ENCODE measurements around the gene MRPS9.
A peak's percentile ranks its signal among the peaks of the same experiment; 100 is the strongest.

MRPS9 gene

DNA sequence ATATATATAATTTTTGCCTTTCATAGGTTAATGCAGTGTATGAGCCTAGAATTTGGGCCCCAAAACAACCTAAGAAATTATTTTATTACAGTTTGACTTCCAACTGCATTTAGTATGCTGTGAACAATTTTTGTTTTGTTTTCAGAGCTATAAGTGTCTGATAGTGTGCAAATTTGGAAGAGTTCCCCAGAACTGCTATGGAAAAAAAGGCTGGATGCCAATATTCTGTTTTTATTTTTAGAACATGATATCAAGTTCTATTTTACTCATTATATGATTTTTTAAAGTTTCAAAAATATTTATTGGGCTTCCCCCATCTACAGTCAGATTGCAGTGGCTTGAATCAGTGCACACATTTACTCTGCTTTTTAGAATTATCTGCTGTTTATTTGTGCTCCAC lies 42.6 kb downstream of the MRPS9 start:
- DNase-seq = no peak

GRCh38 chr2:105081006-105081601 lies 43.2 kb downstream of the MRPS9 start:
- DNase-seq = no peak

GRCh38 chr2:105082107-105082506 lies 44.2 kb downstream of the MRPS9 start:
- DNase-seq = no peak

DNA sequence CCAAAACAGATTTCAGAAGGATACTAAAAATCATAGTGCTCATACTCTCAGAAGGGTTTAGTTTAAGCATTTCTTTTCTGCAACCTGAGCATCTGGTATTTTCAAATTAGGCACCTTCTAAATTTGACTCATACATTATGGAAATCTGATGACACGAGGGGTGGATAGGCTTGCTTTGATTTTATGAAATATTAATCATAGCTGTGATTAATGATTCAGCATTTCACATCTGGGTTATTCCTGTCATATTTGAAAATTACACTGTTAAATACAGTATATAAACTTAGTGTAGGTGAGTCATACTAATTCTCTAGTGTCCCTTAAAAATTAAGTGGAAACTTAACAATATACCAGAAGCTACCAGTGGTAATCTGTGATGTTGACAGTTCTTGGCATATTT lies 47.7 kb downstream of the MRPS9 start:
- DNase-seq = no peak

DNA sequence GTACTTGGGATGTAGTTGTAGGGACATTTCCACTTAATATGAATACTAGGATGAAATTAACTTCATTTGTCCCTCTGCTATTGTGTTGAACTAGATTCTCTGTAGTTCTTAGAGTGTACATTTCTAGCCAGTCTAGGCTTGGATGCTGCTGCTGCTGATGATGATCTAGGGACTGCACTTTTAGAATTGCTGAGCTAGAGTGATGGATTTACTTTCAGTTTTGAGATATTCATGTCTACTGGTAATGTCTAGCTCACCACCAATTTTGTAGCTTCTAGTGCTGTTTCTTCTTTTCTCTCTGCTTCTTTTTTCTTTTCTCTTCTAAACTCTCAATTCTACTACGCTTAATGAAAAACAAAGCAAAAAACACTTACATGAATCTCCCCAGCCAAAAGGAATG lies 49.4 kb downstream of the MRPS9 start:
- DNase-seq = no peak

DNA sequence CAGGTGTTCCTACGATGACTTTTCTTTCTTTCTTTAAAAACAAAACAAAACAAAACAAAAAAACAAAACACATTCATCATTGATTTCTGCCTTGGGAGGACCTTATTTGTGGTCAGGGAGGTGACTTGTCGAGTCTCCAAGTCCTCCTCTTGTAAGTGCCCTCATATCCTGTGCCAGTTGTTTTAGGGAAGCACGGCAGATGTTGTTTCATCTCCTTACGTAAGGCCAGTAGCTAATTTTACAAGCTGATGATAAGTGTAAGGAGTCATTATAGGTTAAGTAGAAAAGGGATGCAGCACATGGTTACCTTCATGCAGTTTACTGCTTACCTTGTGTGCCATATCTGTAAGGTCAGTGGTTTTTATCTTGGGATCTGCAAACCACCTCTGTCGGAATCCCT lies 52.2 kb downstream of the MRPS9 start:
- DNase-seq = no peak

DNA sequence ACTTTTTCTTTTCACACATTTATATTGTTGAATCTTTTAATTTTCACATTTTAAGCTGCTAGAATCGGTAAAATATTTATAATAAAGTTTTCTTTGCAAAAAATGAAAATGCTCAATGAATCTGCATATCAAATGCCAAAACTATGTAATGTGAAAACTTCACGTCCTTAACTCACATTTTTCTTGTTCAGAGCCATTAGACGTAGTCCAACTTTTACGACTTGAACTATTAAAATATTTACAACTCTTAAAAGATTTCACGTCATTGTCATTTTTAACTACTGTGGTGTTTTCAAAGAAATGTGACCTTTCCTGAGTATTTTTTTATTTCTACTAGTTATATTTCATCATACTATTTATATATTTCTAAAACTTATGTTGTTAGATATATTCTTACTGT lies 54.9 kb downstream of the MRPS9 start:
- DNase-seq = no peak

DNA sequence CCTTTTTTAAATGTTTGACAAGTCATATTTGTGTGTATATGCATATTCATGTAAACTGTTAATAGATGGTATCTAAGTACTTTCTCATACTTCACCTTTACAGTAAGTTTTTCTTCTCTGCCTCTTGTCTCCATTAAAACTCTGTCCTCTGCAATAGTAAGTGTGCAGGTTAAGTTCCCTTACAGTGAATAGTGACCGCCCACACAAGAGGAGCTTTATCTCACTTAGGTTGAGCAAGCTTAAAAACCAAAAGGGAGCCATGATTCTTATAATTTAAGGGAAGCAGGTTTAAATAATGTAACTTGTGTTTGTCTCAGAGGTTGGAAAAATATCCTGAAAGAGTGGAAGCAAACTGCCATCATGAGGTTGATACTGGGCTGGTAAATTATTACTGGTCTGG lies 61.3 kb downstream of the MRPS9 start:
- DNase-seq = no peak

- DNase-seq = no peak
Observed at GRCh38 chr2:105100046-105100840, 62.4 kb downstream of the MRPS9 start.

DNA sequence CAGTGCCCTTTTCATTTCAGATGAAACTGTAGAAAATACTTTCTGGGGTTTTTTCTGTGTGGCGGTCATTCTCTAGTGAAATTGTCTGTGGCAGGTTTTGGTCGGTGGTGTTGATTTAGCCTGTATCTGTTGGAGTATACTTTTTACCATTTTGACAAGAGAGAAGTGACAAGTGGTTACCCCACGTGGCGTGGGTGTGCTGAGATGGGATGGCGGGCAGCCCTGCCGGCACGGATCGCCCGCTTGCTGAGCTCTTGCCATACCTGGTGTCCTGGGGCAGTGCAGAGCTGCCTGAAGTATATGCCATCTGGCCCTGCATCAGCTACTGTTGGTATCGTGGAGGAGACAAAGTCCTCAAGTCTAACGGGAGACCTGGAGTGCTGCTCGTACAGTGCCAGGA lies 64.1 kb downstream of the MRPS9 start:
- DNase-seq = no peak

GRCh38 chr2:105102963-105103421 lies 65.1 kb downstream of the MRPS9 start:
- no peak for DNase-seq

- no peak for DNase-seq
Observed at GRCh38 chr2:105103481-105103880, 65.6 kb downstream of the MRPS9 start.

- DNase-seq = no peak
Observed at GRCh38 chr2:105104208-105104731, 66.4 kb downstream of the MRPS9 start.

- no peak for DNase-seq
Observed at GRCh38 chr2:105110295-105110829, 72.5 kb downstream of the MRPS9 start.

DNA sequence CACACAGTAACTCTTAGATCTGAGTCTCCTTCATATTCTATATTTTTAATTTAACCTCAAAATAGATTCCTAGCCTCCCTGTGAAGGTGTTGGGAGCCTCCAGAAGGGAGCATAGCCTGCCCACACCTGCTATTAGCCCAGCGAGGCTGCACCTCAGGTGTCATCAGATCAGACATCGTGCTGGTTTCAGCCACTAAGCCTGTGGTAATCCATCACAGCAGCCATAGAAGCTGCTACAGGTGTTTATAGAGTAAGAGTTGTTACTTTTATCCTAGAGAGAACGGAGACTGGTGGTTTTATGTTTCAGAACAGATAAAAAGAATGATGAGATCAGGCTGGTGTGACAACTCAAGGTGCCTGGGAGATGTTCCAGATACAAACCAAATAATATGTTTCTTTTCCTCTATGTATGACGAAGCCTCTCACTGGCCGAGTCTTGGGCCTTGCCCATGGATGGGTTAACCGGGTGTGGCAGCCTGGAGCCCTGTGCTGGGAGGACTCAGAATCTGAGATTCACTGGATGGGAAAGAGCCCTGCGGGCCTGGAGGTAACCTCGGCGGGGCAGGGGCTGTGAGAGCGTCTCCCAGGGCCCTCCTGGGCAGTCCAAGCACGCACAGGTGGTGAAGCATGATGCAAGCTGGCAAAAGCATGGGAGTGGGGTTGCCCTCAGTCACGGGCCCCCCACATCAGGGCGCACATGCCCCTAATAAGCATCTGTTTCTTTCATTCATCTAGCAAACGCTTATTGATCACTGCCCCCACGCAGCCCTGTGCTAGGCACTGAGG lies 73.7 kb downstream of the MRPS9 start:
- DNase-seq = no peak

DNA sequence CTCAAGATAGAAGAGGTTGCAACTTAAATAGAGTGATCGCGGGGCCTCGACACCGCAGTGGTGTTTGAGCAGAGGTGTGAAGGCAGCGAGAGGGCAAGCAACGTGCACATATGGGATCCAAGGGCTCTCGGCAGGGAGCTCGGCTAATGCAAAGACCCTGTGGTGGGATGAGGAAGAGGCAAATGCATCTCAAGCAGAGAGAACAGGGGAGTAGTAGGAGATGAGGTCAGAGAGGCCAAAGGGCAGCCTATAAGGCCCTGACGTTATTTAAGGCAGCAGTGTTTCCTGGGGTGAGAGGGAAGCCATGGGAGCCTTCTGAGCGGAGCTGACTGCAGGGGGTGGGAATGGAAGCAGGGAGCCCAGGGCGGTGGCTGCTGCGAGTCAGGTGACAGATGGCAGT lies 74.5 kb downstream of the MRPS9 start:
- DNase-seq = no peak

GRCh38 chr2:105113616-105114291 lies 75.9 kb downstream of the MRPS9 start:
- no peak for DNase-seq

- DNase-seq = peak in 1 of 2 donors; percentile 48
Observed at GRCh38 chr2:105114551-105114950, 76.7 kb downstream of the MRPS9 start.

DNA sequence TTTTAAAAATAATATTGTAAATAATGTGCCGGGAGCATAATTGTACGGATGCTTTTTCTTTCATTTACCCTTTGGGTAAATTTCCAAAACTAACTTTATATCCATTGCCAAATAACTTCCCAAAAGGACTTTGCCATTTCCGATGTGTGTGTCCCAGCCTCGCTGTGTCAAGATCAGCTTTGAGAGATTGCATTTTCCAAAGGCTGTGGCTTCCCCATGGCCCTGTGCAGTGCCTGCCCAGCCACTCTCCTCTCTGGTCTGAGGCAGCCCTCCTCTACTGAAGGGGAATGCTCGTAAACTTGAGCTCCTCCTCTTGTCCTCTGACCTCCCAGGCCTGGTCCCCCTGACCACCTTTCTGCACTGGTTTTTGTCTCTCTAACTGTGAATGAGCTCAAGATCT lies 78.5 kb downstream of the MRPS9 start:
- no peak for DNase-seq

GRCh38 chr2:105117565-105117964 lies 79.7 kb downstream of the MRPS9 start:
- no peak for DNase-seq

DNA sequence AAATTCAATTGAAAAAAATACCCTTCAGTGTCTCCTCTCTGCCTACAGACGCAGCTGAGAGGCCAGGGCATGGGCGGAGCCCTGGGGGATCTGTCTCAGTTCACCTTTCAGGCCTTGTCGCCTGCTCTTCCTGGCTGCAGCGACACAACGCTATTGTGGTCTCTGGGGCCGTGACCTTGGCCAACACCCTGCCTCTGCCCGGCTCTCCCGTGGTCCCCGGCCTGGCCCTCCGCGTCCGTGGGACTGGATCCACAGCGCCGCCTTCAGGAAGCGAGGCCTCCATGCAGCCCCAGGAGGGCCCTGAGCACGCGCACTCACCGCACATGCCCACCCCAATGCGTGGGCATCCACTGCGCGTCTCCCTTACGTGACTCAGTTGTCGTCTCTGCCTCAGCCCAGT lies 81.1 kb downstream of the MRPS9 start:
- no peak for DNase-seq

GRCh38 chr2:105121434-105121833 lies 83.6 kb downstream of the MRPS9 start:
- no peak for DNase-seq

GRCh38 chr2:105125428-105125827 lies 87.6 kb downstream of the MRPS9 start:
- DNase-seq = no peak

Data from CD4-positive, alpha-beta T cell treated with Interferon alpha-2 for 1 hour (primary cell).